Neuronal stem cell (in vitro differentiated cells): Measurements from ENCODE around the gene PGGHG.
"Not testable (repeated sequence)": the region's sequence is repeated elsewhere in the genome, so short reads cannot be mapped to it uniquely, and the experiment has no call there.

Experiments used
- DNase-seq: peaks from one replicate; pipeline ENCODE4 v3.0.0-alpha.2; 2013; ENCODE audit warnings: low spot score
- H2AFZ ChIP-seq: one replicate; pipeline ENCODE4 v1.6.1; 2013; ENCODE audit warnings: mild to moderate bottlenecking, low read length, inconsistent platforms
- H2AK5ac ChIP-seq: 2 replicates; pipeline ENCODE4 v1.6.1; 2013; ENCODE audit warnings: low read depth, mild to moderate bottlenecking, inconsistent platforms, low read length, moderate library complexity, mixed read lengths
- H2BK120ac ChIP-seq: 2 replicates; pipeline ENCODE4 v1.6.1; 2013; ENCODE audit warnings: low read depth, mild to moderate bottlenecking, inconsistent platforms, low read length, moderate library complexity, mixed read lengths
- H2BK12ac ChIP-seq: one replicate; pipeline ENCODE4 v1.6.1; 2013; ENCODE audit warnings: low read length, inconsistent platforms
- H2BK15ac ChIP-seq: 2 replicates; pipeline ENCODE4 v1.6.1; 2013; ENCODE audit warnings: mild to moderate bottlenecking, low read length, inconsistent platforms, mixed read lengths
- H2BK5ac ChIP-seq: one replicate; pipeline ENCODE4 v1.6.1; 2013; ENCODE audit warnings: inconsistent platforms, mild to moderate bottlenecking, low read length, moderate library complexity
- H3K14ac ChIP-seq: one replicate; pipeline ENCODE4 v1.6.1; 2013; ENCODE audit warnings: low read length, inconsistent platforms
- H3K18ac ChIP-seq: 2 replicates; pipeline ENCODE4 v1.6.1; 2013; ENCODE audit warnings: low read length, inconsistent platforms
- H3K23ac ChIP-seq: 2 replicates; pipeline ENCODE4 v1.6.1; 2013; ENCODE audit warnings: low read depth, mild to moderate bottlenecking, mixed read lengths, low read length, inconsistent platforms; ENCODE audit not compliant: poor library complexity
- H3K27ac ChIP-seq: replicated peaks from 3 replicates; pipeline ENCODE4 v1.5.1; 2013; ENCODE audit warnings: low read length, inconsistent platforms
- H3K27me3 ChIP-seq, 3 experiments: 2 replicates each; pipeline ENCODE4 v1.6.1; 2013; ENCODE audit warnings: low read length in 3 of 3, mild to moderate bottlenecking in 2 of 3, inconsistent platforms in 1 of 3, low read depth in 1 of 3, mixed read lengths in 1 of 3, moderate library complexity in 1 of 3; ENCODE audit not compliant: control insufficient read depth in 3 of 3, insufficient read depth in 3 of 3
- H3K36me3 ChIP-seq, 2 donors: replicated peaks in 1 of 2; 2 replicates each; pipeline ENCODE4 v1.6.1; 2013; ENCODE audit warnings: low read length in 2 of 2; ENCODE audit not compliant: control insufficient read depth in 2 of 2, insufficient read depth in 2 of 2
- H3K4ac ChIP-seq: 2 replicates; pipeline ENCODE4 v1.6.1; 2013; ENCODE audit warnings: inconsistent platforms, mild to moderate bottlenecking, low read length, moderate library complexity
- H3K4me1 ChIP-seq, 2 donors: 1 replicate in 1 of 2; 2 replicates in 1 of 2; pipeline ENCODE4 v1.6.1; 2013; ENCODE audit warnings: low read length in 2 of 2, low read depth in 1 of 2; ENCODE audit not compliant: control insufficient read depth in 2 of 2, insufficient read depth in 1 of 2
- H3K4me2 ChIP-seq: one replicate; pipeline ENCODE4 v1.6.1; 2013; ENCODE audit warnings: mild to moderate bottlenecking, low read length, inconsistent platforms; ENCODE audit not compliant: insufficient read depth, poor library complexity, severe bottlenecking
- H3K4me3 ChIP-seq, 2 donors: 2 replicates each; pipeline ENCODE4 v1.5.1; 2013; ENCODE audit warnings: low read length in 2 of 2, mild to moderate bottlenecking in 2 of 2, inconsistent platforms in 1 of 2, moderate library complexity in 1 of 2
- H3K79me1 ChIP-seq: one replicate; pipeline ENCODE4 v1.6.1; 2013; ENCODE audit warnings: low read depth, mild to moderate bottlenecking, inconsistent platforms, low read length, moderate library complexity
- H3K9ac ChIP-seq: one replicate; pipeline ENCODE4 v1.6.1; 2013; ENCODE audit warnings: mild to moderate bottlenecking, low read depth, low read length, inconsistent platforms; ENCODE audit not compliant: poor library complexity
- H3K9me3 ChIP-seq, 2 donors: replicated peaks in 1 of 2; 2 replicates each; pipeline versions ENCODE3 to v1.6.1; 2013; ENCODE audit warnings: low read length in 2 of 2, mild to moderate bottlenecking in 2 of 2, inconsistent platforms in 1 of 2, low read depth in 1 of 2, mixed read lengths in 1 of 2, moderate library complexity in 1 of 2; ENCODE audit not compliant: control insufficient read depth in 2 of 2, insufficient read depth in 1 of 2
- H4K8ac ChIP-seq: one replicate; pipeline ENCODE4 v1.6.1; 2013; ENCODE audit warnings: low read depth, mild to moderate bottlenecking, inconsistent platforms, low read length, moderate library complexity
- H4K91ac ChIP-seq: one replicate; pipeline ENCODE4 v1.6.1; 2013; ENCODE audit warnings: low read length, low read depth, mild to moderate bottlenecking, inconsistent platforms; ENCODE audit not compliant: poor library complexity
- WGBS, 2 donors: extraction: QIAGEN DNeasy Blood & Tissue Kit; methylation state at CpG; one replicate each; pipeline ENCODE4 v1.1.7; 2013; ENCODE audit warnings: missing lambda C conversion rate in 2 of 2, mixed read lengths in 1 of 2; ENCODE audit not compliant: insufficient read length in 2 of 2, insufficient replicate concordance in 1 of 2; ENCODE audit errors: extremely low coverage in 2 of 2; 5-methylcytosine and 5-hydroxymethylcytosine counted together

The PGGHG gene

DNA sequence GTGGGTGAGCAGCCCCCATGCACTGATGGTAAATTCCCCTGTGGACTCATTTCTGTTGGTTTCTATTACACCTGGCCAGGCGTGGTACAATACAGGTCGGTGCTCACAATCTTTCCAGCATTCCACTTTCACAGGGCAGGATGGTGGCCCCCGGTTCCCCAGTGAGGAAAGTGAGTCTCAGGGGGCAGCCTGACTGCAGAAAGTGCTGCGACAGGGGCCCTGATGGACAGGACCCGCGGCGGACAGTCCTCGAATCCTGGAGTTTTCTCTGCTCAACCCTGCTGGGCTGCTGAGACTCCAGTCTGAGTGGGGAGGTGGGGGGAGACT, 3.1 kb upstream of the PGGHG start:
- H3K4me1 ChIP-seq: peaks cover 20 to 29% of the 10 kb centered on the region in 2 donors
- no peak overlapping the region for H2AFZ ChIP-seq
- no peak overlapping the region for H2BK120ac ChIP-seq
- H3K27me3 ChIP-seq: peaks cover 0 to 14% (median 0%) of the 10 kb centered on the region in 3 experiments
- H2BK15ac ChIP-seq: no peak overlapping the region
- no peak overlapping the region for H2BK12ac ChIP-seq
- H4K91ac ChIP-seq: no peak overlapping the region
- no CpG with 5 or more reads among the region's 8 CpGs for WGBS, 2 donors
- no peak overlapping the region for H3K18ac ChIP-seq
- H3K9ac ChIP-seq: no peak overlapping the region
- H4K8ac ChIP-seq: no peak overlapping the region
- no peak overlapping the region for H3K4ac ChIP-seq
- H3K79me1 ChIP-seq: peaks cover 7% of the 10 kb centered on the region
- peak overlapping the region; percentile 57 for H3K23ac ChIP-seq
- no peak overlapping the region for H3K27ac ChIP-seq
- no peak overlapping the region for H2AK5ac ChIP-seq
- no peak overlapping the region for H3K14ac ChIP-seq
- no peak for DNase-seq
- H2BK5ac ChIP-seq: no peak overlapping the region
- peaks cover under 1 to 3% of the 10 kb centered on the region in 2 donors for H3K36me3 ChIP-seq
- H3K4me3 ChIP-seq: no peak overlapping the region
- H3K9me3 ChIP-seq: peaks cover 0 to under 1% of the 10 kb centered on the region in 2 donors
- H3K4me2 ChIP-seq: no peak overlapping the region

DNA sequence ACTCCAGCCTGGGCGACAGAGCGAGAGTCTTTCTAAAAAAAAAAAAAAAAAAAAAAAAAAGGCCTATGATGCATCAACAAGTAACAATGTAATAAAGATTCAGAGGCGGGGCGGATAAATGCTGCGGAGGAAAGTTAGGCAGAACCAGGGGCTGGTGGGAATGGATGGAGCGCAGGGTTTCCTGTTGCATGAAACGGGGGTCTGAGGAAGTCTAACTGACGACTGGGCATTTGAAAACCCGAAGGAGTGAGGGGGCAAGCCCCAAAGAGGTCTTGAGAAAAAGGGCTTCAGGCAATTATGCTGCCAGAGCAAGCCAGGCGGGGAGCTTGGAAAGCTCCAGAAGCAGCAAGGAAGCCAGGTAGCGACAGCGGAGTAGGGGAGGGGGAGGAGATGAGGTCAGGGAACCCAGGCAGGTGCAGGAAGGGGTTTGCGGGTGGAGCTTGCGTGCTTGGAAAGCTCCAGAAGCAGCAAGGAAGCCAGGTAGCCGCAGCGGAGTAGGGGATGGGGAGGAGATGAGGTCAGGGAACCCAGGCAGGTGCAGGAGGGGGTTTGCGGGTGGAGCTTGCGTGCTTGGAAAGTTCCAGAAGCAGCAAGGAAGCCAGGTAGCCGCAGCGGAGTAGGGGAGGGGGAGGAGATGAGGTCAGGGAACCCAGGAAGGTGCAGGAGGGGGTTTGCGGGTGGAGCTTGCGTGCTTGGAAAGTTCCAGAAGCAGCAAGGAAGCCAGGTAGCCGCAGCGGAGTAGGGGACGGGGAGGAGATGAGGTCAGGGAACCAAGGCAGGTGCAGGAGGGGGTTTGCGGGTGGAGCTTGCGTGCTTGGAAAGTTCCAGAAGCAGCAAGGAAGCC, 1.7 kb upstream of the PGGHG start:
- not testable (repeated sequence) for H2BK120ac ChIP-seq, H3K36me3 ChIP-seq, H3K27ac ChIP-seq, H3K4me2 ChIP-seq, H3K14ac ChIP-seq, DNase-seq, H2AFZ ChIP-seq, H4K8ac ChIP-seq, H3K4ac ChIP-seq, H4K91ac ChIP-seq, H3K9me3 ChIP-seq, H3K79me1 ChIP-seq, H3K4me3 ChIP-seq
- no CpG with 5 or more reads among the region's 27 CpGs for WGBS, 2 donors
- Histone ChIP-seq H2BK12ac (peak overlapping the region; percentile 91), H3K27me3 (peaks cover 0 to 14% (median 0%) of the 10 kb centered on the region in 3 experiments), H2AK5ac (peak overlapping the region; percentile 72), H3K18ac (peak overlapping the region; percentile 94), H3K23ac (peak overlapping the region; percentile 69), H3K4me1 (peaks cover 20 to 29% of the 10 kb centered on the region in 2 donors), H3K9ac (peak overlapping the region; percentile 10), H2BK15ac (peak overlapping the region; percentile 65), H2BK5ac (peak overlapping the region; percentile 29)

DNA sequence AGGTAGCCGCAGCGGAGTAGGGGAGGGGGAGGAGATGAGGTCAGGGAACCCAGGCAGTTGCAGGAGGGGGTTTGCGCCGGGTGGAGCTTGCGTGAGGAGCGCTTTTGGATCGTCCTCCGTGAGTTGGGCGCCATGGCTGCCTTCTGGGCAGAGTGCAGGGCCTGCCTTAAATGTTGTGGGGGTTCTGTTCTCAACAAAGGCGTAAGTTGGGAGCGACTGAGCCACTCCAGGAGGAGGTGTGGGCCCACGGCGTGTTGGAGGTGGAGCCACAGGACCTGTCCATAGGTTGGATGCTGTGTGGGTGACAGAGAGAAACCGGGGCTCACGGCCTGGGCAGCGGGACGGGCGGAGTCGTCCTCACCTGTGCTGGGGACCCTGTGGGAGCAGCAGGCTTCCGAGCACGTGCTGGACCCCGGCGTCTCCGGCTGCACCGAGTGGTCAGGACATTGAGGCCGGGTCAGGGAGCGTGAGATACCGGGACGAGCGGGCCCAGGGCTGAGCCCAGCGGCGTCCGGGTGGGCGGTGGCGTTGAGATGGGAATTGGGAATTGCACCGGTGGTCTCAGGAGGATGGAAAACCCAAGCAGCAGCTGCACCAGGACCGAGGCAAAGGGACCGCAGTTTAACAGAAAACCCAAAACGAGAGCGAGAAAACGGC, 977 bp upstream of the PGGHG start:
- peak overlapping the region; percentile 94 for H3K18ac ChIP-seq
- DNase-seq: no peak
- peak overlapping the region; percentile 30 for H2BK12ac ChIP-seq
- H2BK120ac ChIP-seq: peak overlapping the region; percentile 24
- peak overlapping the region; percentile 80 for H3K9ac ChIP-seq
- H4K91ac ChIP-seq: peak overlapping the region; percentile 39
- peak overlapping the region; percentile 100 for H2AK5ac ChIP-seq
- H3K4me1 ChIP-seq: peaks cover 18 to 25% of the 10 kb centered on the region in 2 donors
- WGBS, 2 donors: no CpG with 5 or more reads among the region's 41 CpGs
- H3K36me3 ChIP-seq: peaks cover 10 to 14% of the 10 kb centered on the region in 2 donors
- peak overlapping the region; percentile 93 for H4K8ac ChIP-seq
- peak overlapping the region; percentile 65 for H2BK15ac ChIP-seq
- peak overlapping the region; percentile 90 for H2AFZ ChIP-seq
- peak overlapping the region; percentile 83 for H3K23ac ChIP-seq
- peaks cover 0 to 14% (median 0%) of the 10 kb centered on the region in 3 experiments for H3K27me3 ChIP-seq
- H2BK5ac ChIP-seq: peak overlapping the region; percentile 29
- H3K9me3 ChIP-seq: no peaks in the 10 kb centered on the region
- H3K4ac ChIP-seq: peak overlapping the region; percentile 2
- H3K79me1 ChIP-seq: peaks cover 7% of the 10 kb centered on the region
- H3K14ac ChIP-seq: peak overlapping the region; percentile 94
- no peak overlapping the region for H3K27ac ChIP-seq
- peak overlapping the region; percentile 54 to 80 for H3K4me3 ChIP-seq
- peak overlapping the region; percentile 93 for H3K4me2 ChIP-seq

DNA sequence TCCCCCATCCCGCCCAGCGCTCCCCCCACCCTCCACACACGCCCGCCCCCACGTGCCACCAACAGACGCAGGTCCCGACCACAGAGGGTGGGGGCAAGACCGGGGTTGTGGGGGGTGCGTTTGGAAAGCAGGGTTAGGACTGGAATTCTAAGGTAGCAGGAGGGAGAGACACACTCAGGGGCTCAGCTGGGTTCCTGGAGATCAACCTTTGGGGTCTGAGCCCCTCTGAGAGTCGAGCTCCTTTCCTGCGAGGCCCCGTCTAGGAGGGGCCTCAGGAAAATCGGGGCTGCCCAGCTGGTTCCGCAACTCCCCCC, 429 bp downstream of the PGGHG start:
- Histone ChIP-seq H3K23ac (no peak overlapping the region), H3K27me3 (peaks cover 0 to 14% (median 0%) of the 10 kb centered on the region in 3 experiments), H3K18ac (peak overlapping the region; percentile 93), H3K4ac (no peak overlapping the region), H3K9ac (no peak overlapping the region), H3K4me3 (peak overlapping the region; percentile 44 to 53), H3K14ac (no peak overlapping the region), H3K79me1 (peaks cover 7% of the 10 kb centered on the region), H2BK15ac (peak overlapping the region; percentile 92), H2AK5ac (peak overlapping the region; percentile 99), H3K36me3 (peaks cover 19 to 27% of the 10 kb centered on the region in 2 donors), H2BK5ac (peak overlapping the region; percentile 42), H2BK120ac (peak overlapping the region; percentile 67), H4K8ac (no peak overlapping the region), H3K27ac (no peak overlapping the region), H3K9me3 (no peaks in the 10 kb centered on the region), H2BK12ac (no peak overlapping the region), H4K91ac (no peak overlapping the region), H3K4me1 (peaks cover 15 to 18% of the 10 kb centered on the region in 2 donors), H2AFZ (no peak overlapping the region), H3K4me2 (peak overlapping the region; percentile 60)
- DNase-seq: no peak
- WGBS, 2 donors: no CpG with 5 or more reads among the region's 14 CpGs
